ENCODE measurements around the gene RCAN2. TPM values are rescaled to one million over a fixed set of nuclear protein-coding genes. Genes with fewer than 3 reads are reported as not detected.

Gene RCAN2
- total and polyA plus RNA-seq, 2 donors = 2.0 to 5.9 TPM

- peak in 3 of 9 donors; percentile 1 to 38 (median 13) for DNase-seq (ENCODE audit: low read depth in 6 of 9, low spot score in 9 of 9)
- peaks cover 0 to 3% of the 10 kb centered on the region in 2 donors for H3K27me3 ChIP-seq (ENCODE audit: control insufficient read depth in 2 of 2, insufficient read depth in 1 of 2, low read length in 1 of 2)
- peaks cover 16 to 26% of the 10 kb centered on the region in 2 donors for H3K4me1 ChIP-seq (ENCODE audit: control insufficient read depth in 2 of 2, insufficient read depth in 2 of 2, low read length in 2 of 2)
- WGBS = 74% methylated on average over 3 of the region's 3 CpGs
- H3K9me3 ChIP-seq (ENCODE audit: control insufficient read depth in 2 of 2, insufficient read depth in 1 of 2, low read length in 1 of 2) = no peaks in the 10 kb centered on the region
- H3K4me3 ChIP-seq (ENCODE audit: low read length in 2 of 2) = no peak overlapping the region
- H3K36me3 ChIP-seq (ENCODE audit: control insufficient read depth in 2 of 2, insufficient read depth in 2 of 2, low read length in 1 of 2) = no peaks in the 10 kb centered on the region
- peak overlapping the region; percentile 72 to 81 for H3K27ac ChIP-seq (ENCODE audit: low read depth in 1 of 2, low read length in 1 of 2)
Measured at GRCh38 chr6:46175976-46176375, 315.3 kb downstream of the RCAN2 start.

GRCh38 chr6:46175446-46175845, 315.8 kb downstream of the RCAN2 start:
- Histone ChIP-seq H3K4me1 (ENCODE audit: control insufficient read depth in 2 of 2, insufficient read depth in 2 of 2, low read length in 2 of 2) (peaks cover 17 to 29% of the 10 kb centered on the region in 2 donors), H3K36me3 (ENCODE audit: control insufficient read depth in 2 of 2, insufficient read depth in 2 of 2, low read length in 1 of 2) (no peaks in the 10 kb centered on the region), H3K27me3 (ENCODE audit: control insufficient read depth in 2 of 2, insufficient read depth in 1 of 2, low read length in 1 of 2) (peaks cover 0 to 3% of the 10 kb centered on the region in 2 donors), H3K9me3 (ENCODE audit: control insufficient read depth in 2 of 2, insufficient read depth in 1 of 2, low read length in 1 of 2) (no peaks in the 10 kb centered on the region), H3K27ac (ENCODE audit: low read depth in 1 of 2, low read length in 1 of 2) (peak overlapping the region in 1 of 2 donors; percentile 81), H3K4me3 (ENCODE audit: low read length in 2 of 2) (no peak overlapping the region)
- DNase-seq (ENCODE audit: low read depth in 6 of 9, low spot score in 9 of 9) = peak in 7 of 9 donors; percentile 47 to 86 (median 62)
- WGBS = 50% methylated on average over 4 of the region's 4 CpGs

GRCh38 chr6:46174904-46175303, 316.3 kb downstream of the RCAN2 start:
- H3K36me3 ChIP-seq (ENCODE audit: control insufficient read depth in 2 of 2, insufficient read depth in 2 of 2, low read length in 1 of 2) = no peaks in the 10 kb centered on the region
- peak overlapping the region; percentile 34 to 81 for H3K27ac ChIP-seq (ENCODE audit: low read depth in 1 of 2, low read length in 1 of 2)
- no peak overlapping the region for H3K4me3 ChIP-seq (ENCODE audit: low read length in 2 of 2)
- peaks cover 0 to 3% of the 10 kb centered on the region in 2 donors for H3K27me3 ChIP-seq (ENCODE audit: control insufficient read depth in 2 of 2, insufficient read depth in 1 of 2, low read length in 1 of 2)
- WGBS = 75% methylated on average over 3 of the region's 3 CpGs
- H3K4me1 ChIP-seq (ENCODE audit: control insufficient read depth in 2 of 2, insufficient read depth in 2 of 2, low read length in 2 of 2) = peaks cover 21 to 32% of the 10 kb centered on the region in 2 donors
- peak in 4 of 9 donors; percentile 3 to 52 (median 16) for DNase-seq (ENCODE audit: low read depth in 6 of 9, low spot score in 9 of 9)
- no peaks in the 10 kb centered on the region for H3K9me3 ChIP-seq (ENCODE audit: control insufficient read depth in 2 of 2, insufficient read depth in 1 of 2, low read length in 1 of 2)

GRCh38 chr6:46172176-46172575, 319.1 kb downstream of the RCAN2 start:
- H3K9me3 ChIP-seq (ENCODE audit: control insufficient read depth in 2 of 2, insufficient read depth in 1 of 2, low read length in 1 of 2) = no peaks in the 10 kb centered on the region
- H3K27me3 ChIP-seq (ENCODE audit: control insufficient read depth in 2 of 2, insufficient read depth in 1 of 2, low read length in 1 of 2) = peaks cover 0 to 3% of the 10 kb centered on the region in 2 donors
- 96% methylated on average over 4 of the region's 4 CpGs for WGBS
- no peak overlapping the region for H3K4me3 ChIP-seq (ENCODE audit: low read length in 2 of 2)
- DNase-seq (ENCODE audit: low read depth in 6 of 9, low spot score in 9 of 9) = no peak
- peaks cover 21 to 32% of the 10 kb centered on the region in 2 donors for H3K4me1 ChIP-seq (ENCODE audit: control insufficient read depth in 2 of 2, insufficient read depth in 2 of 2, low read length in 2 of 2)
- H3K36me3 ChIP-seq (ENCODE audit: control insufficient read depth in 2 of 2, insufficient read depth in 2 of 2, low read length in 1 of 2) = no peaks in the 10 kb centered on the region
- H3K27ac ChIP-seq (ENCODE audit: low read depth in 1 of 2, low read length in 1 of 2) = no peak overlapping the region

Other genes with a start within 250 kb of the RCAN2 start
- gene CYP39A1, start 161.4 kb upstream of the RCAN2 start, total RNA-seq = 1.7 TPM
- 1.2 TPM for gene CYP39A1, start 161.4 kb upstream of the RCAN2 start, polyA plus RNA-seq
- gene SLC25A27, start 161.5 kb upstream of the RCAN2 start, total RNA-seq = 1.8 TPM
- gene SLC25A27, start 161.5 kb upstream of the RCAN2 start, polyA plus RNA-seq = 27.0 TPM
- gene TDRD6, start 196.4 kb upstream of the RCAN2 start, total RNA-seq = 0.09 TPM
- 0.30 TPM for gene TDRD6, start 196.4 kb upstream of the RCAN2 start, polyA plus RNA-seq
- gene PLA2G7, start 243.9 kb upstream of the RCAN2 start, total RNA-seq = 9.3 TPM
- 26.1 TPM for gene PLA2G7, start 243.9 kb upstream of the RCAN2 start, polyA plus RNA-seq